Liver (tissue), 9 donors: Measurements from ENCODE around the gene TBL1XR1. TPM values are rescaled to one million over a fixed set of nuclear protein-coding genes. Genes with fewer than 3 reads are reported as not detected.

ENCODE experiments used
- DNase-seq: peaks from one replicate; pipeline ENCODE4 v3.0.0-alpha.2; 2017; ENCODE audit warnings: low spot score
- H3K27ac ChIP-seq, 2 donors: one replicate each; pipeline ENCODE4 v1.7.0; 2013; ENCODE audit warnings: inconsistent platforms in 2 of 2, low read length in 2 of 2, control low read depth in 1 of 2, low read depth in 1 of 2, mild to moderate bottlenecking in 1 of 2
- H3K27me3 ChIP-seq, 4 donors: one replicate each; pipeline versions ENCODE4 v1.6.1 to v1.7.0; 2013; ENCODE audit warnings: low read length in 3 of 4, inconsistent platforms in 1 of 4, mild to moderate bottlenecking in 1 of 4, moderate library complexity in 1 of 4; ENCODE audit not compliant: control insufficient read depth in 4 of 4, insufficient read depth in 4 of 4
- H3K36me3 ChIP-seq, 4 donors: one replicate each; pipeline versions ENCODE4 v1.6.1 to v1.7.0; 2013; ENCODE audit warnings: low read length in 3 of 4, mild to moderate bottlenecking in 3 of 4, low read depth in 1 of 4, moderate library complexity in 1 of 4; ENCODE audit not compliant: control insufficient read depth in 4 of 4, insufficient read depth in 3 of 4
- H3K4me1 ChIP-seq, 4 donors: one replicate each; pipeline versions ENCODE4 v1.6.1 to v1.7.0; 2013; ENCODE audit warnings: low read length in 3 of 4, mild to moderate bottlenecking in 3 of 4, moderate library complexity in 1 of 4; ENCODE audit not compliant: control insufficient read depth in 4 of 4, insufficient read depth in 4 of 4
- H3K4me3 ChIP-seq, 3 donors: one replicate each; pipeline versions ENCODE4 v1.6.1 to v1.7.0; 2013; ENCODE audit warnings: low read length in 3 of 3, control low read depth in 1 of 3, low read depth in 1 of 3, mild to moderate bottlenecking in 1 of 3
- H3K9ac ChIP-seq, 2 donors: one replicate each; pipeline ENCODE4 v1.7.0; 2013; ENCODE audit warnings: low read length in 2 of 2, mild to moderate bottlenecking in 2 of 2, moderate library complexity in 2 of 2, control low read depth in 1 of 2, low read depth in 1 of 2
- H3K9me3 ChIP-seq, 4 donors: one replicate each; pipeline versions ENCODE4 v1.6.1 to v1.7.0; 2013; ENCODE audit warnings: low read length in 3 of 4; ENCODE audit not compliant: control insufficient read depth in 4 of 4
- EGR1 ChIP-seq, 2 donors: IDR thresholded peaks; 2 replicates each; pipeline ENCODE4 v1.6.1; 2016 to 2018; ENCODE audit warnings: antibody characterized with exemption in 2 of 2, low read depth in 2 of 2
- FOXA1 ChIP-seq: IDR thresholded peaks from 2 replicates; pipeline ENCODE4 v1.6.1; 2016; ENCODE audit warnings: antibody characterized with exemption
- FOXA2 ChIP-seq: IDR thresholded peaks from 2 replicates; pipeline ENCODE4 v1.6.1; 2016; ENCODE audit warnings: antibody characterized with exemption
- GABPA ChIP-seq, 2 donors: IDR thresholded peaks in 1 of 2; conservative IDR thresholded peaks in 1 of 2; 2 replicates each; pipeline ENCODE4 v1.6.1; 2016; ENCODE audit warnings: antibody characterized with exemption in 2 of 2, mild to moderate bottlenecking in 1 of 2, moderate library complexity in 1 of 2
- HNF4G ChIP-seq: IDR thresholded peaks from 2 replicates; pipeline ENCODE4 v1.6.1; 2016; ENCODE audit warnings: antibody characterized with exemption
- JUND ChIP-seq, 2 donors: IDR thresholded peaks; 2 replicates each; pipeline ENCODE4 v1.6.1; 2016; ENCODE audit warnings: antibody characterized with exemption in 2 of 2
- NR2F2 ChIP-seq: IDR thresholded peaks from 2 replicates; pipeline ENCODE4 v1.6.1; 2016; ENCODE audit warnings: antibody characterized with exemption
- RXRA ChIP-seq, 2 donors: IDR thresholded peaks; 2 replicates each; pipeline ENCODE4 v1.6.1; 2017 to 2018; ENCODE audit warnings: antibody characterized with exemption in 2 of 2, mild to moderate bottlenecking in 1 of 2
- SP1 ChIP-seq: IDR thresholded peaks from 2 replicates; pipeline ENCODE4 v1.6.1; 2018; ENCODE audit warnings: antibody characterized with exemption, mild to moderate bottlenecking
- YY1 ChIP-seq: IDR thresholded peaks from 2 replicates; pipeline ENCODE4 v1.6.1; 2016; ENCODE audit warnings: antibody characterized with exemption, mild to moderate bottlenecking
- WGBS: extraction: QIAGEN DNeasy Blood & Tissue Kit; methylation state at CpG from one replicate; pipeline ENCODE4 v1.1.7; 2013; 5-methylcytosine and 5-hydroxymethylcytosine counted together
- polyA plus RNA-seq, 2 donors: library from polyadenylated mRNA; stranded (reverse) in 1 of 2; unstranded in 1 of 2; fragments of 200-250 nt in 1 of 2; fragments of >200 nt in 1 of 2; fragmentation: Nextera tagmentation in 1 of 2; extraction: Ambion mirVana in 1 of 2; gene quantifications; one replicate each; pipeline versions ENCODE4 v1.2.1 to v1.2.3, GENCODE V29; 2013 to 2015
- total RNA-seq, 2 donors: library from RNA; depleted of rRNA; stranded (reverse); fragments of >200 nt; gene quantifications; one replicate each; pipeline ENCODE4 v1.2.3, GENCODE V29; 2014
- TF ChIP-seq, protein P1 (sequence below): IDR thresholded peaks from 2 replicates; pipeline ENCODE4 v1.6.1; 2016; ENCODE audit warnings: antibody characterized with exemption, mild to moderate bottlenecking
- TF ChIP-seq, protein P2 (sequence below): IDR thresholded peaks from 2 replicates; pipeline ENCODE4 v1.6.1; 2016; ENCODE audit warnings: antibody characterized with exemption
- TF ChIP-seq, protein P3 (sequence below): fragments of 150-350 bp; IDR thresholded peaks from 2 replicates; pipeline ENCODE4 v1.5.1; 2017; ENCODE audit warnings: improper control_type of control experiment, low read depth, low read length; ENCODE audit not compliant: missing input control
- TF ChIP-seq, protein P4 (sequence below): IDR thresholded peaks from 2 replicates; pipeline ENCODE4 v1.6.1; 2016; ENCODE audit warnings: antibody characterized with exemption
- TF ChIP-seq, protein P5 (sequence below): IDR thresholded peaks from 2 replicates; pipeline ENCODE4 v1.6.1; 2016; ENCODE audit warnings: antibody characterized with exemption
- donor health status: healthy.
- donor health status: healthy.
- donor health status: healthy.
- donor health status: healthy.
- donor health status: healthy.

TBL1XR1 gene
- total and polyA plus RNA-seq, 4 donors: 10.3 to 65.9 (median 33.2) TPM

DNA sequence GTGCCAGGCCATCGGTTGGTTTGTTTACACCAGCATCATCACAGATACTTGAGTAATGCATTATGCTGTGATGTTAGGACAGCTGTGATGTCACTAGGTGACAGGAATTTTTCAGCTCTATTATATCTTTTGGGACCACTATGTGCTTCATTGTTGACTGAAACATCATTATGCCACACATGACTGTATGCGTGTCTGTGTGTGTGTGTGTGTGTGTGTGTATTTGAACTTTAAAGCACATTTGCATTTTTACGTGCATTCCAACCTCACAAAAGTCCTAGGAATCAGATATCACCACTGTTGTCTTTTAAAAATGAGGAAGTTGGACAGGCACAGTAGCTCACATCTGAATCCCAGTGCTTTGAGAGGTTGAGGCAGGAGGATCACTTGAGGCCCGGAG lies 223.0 kb downstream of the TBL1XR1 start:
- H3K27me3 ChIP-seq: no peaks in the 10 kb centered on the region
- 94% methylated on average over 4 of the region's 4 CpGs for WGBS
- H3K9ac ChIP-seq: no peak overlapping the region
- no peak overlapping the region for H3K4me3 ChIP-seq
- no peaks in the 10 kb centered on the region for H3K36me3 ChIP-seq
- DNase-seq: no peak
- H3K9me3 ChIP-seq: no peaks in the 10 kb centered on the region
- no peaks in the 10 kb centered on the region for H3K4me1 ChIP-seq
- H3K27ac ChIP-seq: no peak overlapping the region
- TF ChIP-seq FOXA2 (no peak), RXRA (IDR thresholded peaks at IDR 0.05) (no peak), GABPA (IDR thresholded peaks at IDR 0.05 in 1 of 2, conservative IDR thresholded peaks at IDR 0.05 in 1 of 2) (no peak), FOXA1 (no peak), YY1 (no peak)
- TF ChIP-seq, protein P1, sequence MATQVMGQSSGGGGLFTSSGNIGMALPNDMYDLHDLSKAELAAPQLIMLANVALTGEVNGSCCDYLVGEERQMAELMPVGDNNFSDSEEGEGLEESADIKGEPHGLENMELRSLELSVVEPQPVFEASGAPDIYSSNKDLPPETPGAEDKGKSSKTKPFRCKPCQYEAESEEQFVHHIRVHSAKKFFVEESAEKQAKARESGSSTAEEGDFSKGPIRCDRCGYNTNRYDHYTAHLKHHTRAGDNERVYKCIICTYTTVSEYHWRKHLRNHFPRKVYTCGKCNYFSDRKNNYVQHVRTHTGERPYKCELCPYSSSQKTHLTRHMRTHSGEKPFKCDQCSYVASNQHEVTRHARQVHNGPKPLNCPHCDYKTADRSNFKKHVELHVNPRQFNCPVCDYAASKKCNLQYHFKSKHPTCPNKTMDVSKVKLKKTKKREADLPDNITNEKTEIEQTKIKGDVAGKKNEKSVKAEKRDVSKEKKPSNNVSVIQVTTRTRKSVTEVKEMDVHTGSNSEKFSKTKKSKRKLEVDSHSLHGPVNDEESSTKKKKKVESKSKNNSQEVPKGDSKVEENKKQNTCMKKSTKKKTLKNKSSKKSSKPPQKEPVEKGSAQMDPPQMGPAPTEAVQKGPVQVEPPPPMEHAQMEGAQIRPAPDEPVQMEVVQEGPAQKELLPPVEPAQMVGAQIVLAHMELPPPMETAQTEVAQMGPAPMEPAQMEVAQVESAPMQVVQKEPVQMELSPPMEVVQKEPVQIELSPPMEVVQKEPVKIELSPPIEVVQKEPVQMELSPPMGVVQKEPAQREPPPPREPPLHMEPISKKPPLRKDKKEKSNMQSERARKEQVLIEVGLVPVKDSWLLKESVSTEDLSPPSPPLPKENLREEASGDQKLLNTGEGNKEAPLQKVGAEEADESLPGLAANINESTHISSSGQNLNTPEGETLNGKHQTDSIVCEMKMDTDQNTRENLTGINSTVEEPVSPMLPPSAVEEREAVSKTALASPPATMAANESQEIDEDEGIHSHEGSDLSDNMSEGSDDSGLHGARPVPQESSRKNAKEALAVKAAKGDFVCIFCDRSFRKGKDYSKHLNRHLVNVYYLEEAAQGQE: no peak

DNA sequence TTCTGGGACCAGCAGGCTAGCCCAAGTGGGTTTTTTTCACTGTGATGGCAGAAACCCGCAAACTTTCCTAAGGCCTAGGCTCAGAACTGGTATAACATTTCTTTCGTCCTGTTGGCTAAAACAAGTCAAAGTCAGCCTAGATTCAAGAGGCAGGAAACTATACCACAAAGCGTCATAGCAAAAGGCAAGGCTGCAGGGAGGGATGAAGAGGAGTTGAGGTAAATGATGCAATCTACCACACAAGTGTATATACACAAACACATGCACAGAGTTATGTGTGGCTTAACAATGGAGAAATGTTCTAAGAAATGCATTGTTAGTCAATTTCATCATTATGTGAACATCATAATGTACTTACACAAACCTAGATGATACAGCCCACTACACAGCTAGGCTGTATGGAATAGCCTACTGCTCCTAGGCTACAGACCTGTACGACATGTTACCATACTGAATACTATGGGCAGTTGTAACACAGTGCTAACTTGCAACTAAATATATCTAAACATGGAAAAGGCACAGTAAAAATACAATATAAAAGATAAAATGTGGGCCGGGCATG lies 225.6 kb downstream of the TBL1XR1 start:
- H3K9me3 ChIP-seq: no peaks in the 10 kb centered on the region
- whole genome bisulfite sequencing: 95% methylated on average over 5 of the region's 5 CpGs
- H3K36me3 ChIP-seq: no peaks in the 10 kb centered on the region
- H3K4me1 ChIP-seq: no peaks in the 10 kb centered on the region
- no peak for DNase-seq
- no peaks in the 10 kb centered on the region for H3K27me3 ChIP-seq
- H3K4me3 ChIP-seq: no peak overlapping the region
- TF ChIP-seq HNF4G (no peak), NR2F2 (no peak), EGR1 (IDR thresholded peaks at IDR 0.05; ENCODE audit: low read depth in 2 of 2) (no peak)
- TF ChIP-seq, protein P2, sequence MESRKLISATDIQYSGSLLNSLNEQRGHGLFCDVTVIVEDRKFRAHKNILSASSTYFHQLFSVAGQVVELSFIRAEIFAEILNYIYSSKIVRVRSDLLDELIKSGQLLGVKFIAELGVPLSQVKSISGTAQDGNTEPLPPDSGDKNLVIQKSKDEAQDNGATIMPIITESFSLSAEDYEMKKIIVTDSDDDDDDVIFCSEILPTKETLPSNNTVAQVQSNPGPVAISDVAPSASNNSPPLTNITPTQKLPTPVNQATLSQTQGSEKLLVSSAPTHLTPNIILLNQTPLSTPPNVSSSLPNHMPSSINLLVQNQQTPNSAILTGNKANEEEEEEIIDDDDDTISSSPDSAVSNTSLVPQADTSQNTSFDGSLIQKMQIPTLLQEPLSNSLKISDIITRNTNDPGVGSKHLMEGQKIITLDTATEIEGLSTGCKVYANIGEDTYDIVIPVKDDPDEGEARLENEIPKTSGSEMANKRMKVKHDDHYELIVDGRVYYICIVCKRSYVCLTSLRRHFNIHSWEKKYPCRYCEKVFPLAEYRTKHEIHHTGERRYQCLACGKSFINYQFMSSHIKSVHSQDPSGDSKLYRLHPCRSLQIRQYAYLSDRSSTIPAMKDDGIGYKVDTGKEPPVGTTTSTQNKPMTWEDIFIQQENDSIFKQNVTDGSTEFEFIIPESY: no peak
- no peak overlapping the region for H3K9ac ChIP-seq
- H3K27ac ChIP-seq: no peak overlapping the region

DNA sequence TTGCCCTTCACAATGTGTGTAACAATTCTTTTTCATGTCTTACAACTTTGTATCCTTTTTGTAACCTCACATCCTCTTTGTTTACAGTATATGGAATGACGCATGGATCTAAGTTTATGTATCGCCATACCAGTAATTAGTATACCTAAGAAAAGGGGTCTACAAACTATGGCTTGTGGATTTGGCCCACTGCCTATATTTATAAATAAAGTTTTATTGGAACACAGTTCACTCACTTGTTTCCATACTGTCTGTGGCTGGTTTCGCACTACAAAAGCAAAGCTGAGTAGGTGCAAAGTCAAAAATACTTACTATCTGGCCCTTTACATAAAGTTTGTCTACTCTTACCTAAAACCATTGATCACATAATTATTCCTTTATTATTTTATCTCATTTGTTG lies 226.5 kb downstream of the TBL1XR1 start:
- H3K9ac ChIP-seq: no peak overlapping the region
- no peak overlapping the region for H3K27ac ChIP-seq
- no peaks in the 10 kb centered on the region for H3K27me3 ChIP-seq
- 97% methylated on average over 3 of the region's 3 CpGs for WGBS
- no peak for DNase-seq
- H3K4me3 ChIP-seq: no peak overlapping the region
- H3K9me3 ChIP-seq: no peaks in the 10 kb centered on the region
- TF ChIP-seq GABPA (IDR thresholded peaks at IDR 0.05 in 1 of 2, conservative IDR thresholded peaks at IDR 0.05 in 1 of 2) (no peak), RXRA (IDR thresholded peaks at IDR 0.05) (no peak), FOXA2 (no peak), FOXA1 (no peak), HNF4G (no peak), EGR1 (IDR thresholded peaks at IDR 0.05; ENCODE audit: low read depth in 2 of 2) (no peak), JUND (IDR thresholded peaks at IDR 0.05) (no peak), SP1 (no peak), NR2F2 (no peak)
- TF ChIP-seq, protein P3, sequence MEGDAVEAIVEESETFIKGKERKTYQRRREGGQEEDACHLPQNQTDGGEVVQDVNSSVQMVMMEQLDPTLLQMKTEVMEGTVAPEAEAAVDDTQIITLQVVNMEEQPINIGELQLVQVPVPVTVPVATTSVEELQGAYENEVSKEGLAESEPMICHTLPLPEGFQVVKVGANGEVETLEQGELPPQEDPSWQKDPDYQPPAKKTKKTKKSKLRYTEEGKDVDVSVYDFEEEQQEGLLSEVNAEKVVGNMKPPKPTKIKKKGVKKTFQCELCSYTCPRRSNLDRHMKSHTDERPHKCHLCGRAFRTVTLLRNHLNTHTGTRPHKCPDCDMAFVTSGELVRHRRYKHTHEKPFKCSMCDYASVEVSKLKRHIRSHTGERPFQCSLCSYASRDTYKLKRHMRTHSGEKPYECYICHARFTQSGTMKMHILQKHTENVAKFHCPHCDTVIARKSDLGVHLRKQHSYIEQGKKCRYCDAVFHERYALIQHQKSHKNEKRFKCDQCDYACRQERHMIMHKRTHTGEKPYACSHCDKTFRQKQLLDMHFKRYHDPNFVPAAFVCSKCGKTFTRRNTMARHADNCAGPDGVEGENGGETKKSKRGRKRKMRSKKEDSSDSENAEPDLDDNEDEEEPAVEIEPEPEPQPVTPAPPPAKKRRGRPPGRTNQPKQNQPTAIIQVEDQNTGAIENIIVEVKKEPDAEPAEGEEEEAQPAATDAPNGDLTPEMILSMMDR: no peak
- TF ChIP-seq, protein P4, sequence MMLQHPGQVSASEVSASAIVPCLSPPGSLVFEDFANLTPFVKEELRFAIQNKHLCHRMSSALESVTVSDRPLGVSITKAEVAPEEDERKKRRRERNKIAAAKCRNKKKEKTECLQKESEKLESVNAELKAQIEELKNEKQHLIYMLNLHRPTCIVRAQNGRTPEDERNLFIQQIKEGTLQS: no peak
- TF ChIP-seq, protein P2: no peak
- TF ChIP-seq, protein P5, sequence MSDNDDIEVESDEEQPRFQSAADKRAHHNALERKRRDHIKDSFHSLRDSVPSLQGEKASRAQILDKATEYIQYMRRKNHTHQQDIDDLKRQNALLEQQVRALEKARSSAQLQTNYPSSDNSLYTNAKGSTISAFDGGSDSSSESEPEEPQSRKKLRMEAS: no peak
- H3K36me3 ChIP-seq: no peaks in the 10 kb centered on the region
- no peaks in the 10 kb centered on the region for H3K4me1 ChIP-seq
